Left ventricle myocardium inferior (tissue), 1 donor: ENCODE data around the gene SLC4A11. TPM values are rescaled to one million over a fixed set of nuclear protein-coding genes. Genes with fewer than 3 reads are reported as not detected.

ENCODE experiments used
- DNase-seq: peaks from one replicate; pipeline ENCODE4 v3.0.0-alpha.2; 2020
- H3K27ac ChIP-seq: fragments of 200-600 bp; replicated peaks from 2 replicates; pipeline ENCODE4 v1.8.0; 2021
- H3K27me3 ChIP-seq: fragments of 200-600 bp; 2 replicates; pipeline ENCODE4 v1.8.0; 2021; ENCODE audit warnings: low read depth
- H3K36me3 ChIP-seq: fragments of 200-600 bp; 2 replicates; pipeline ENCODE4 v1.8.0; 2021
- H3K4me1 ChIP-seq: fragments of 200-600 bp; 2 replicates; pipeline ENCODE4 v1.8.0; 2021
- H3K4me3 ChIP-seq: fragments of 200-600 bp; 2 replicates; pipeline ENCODE4 v1.8.0; 2021; ENCODE audit warnings: mild to moderate bottlenecking, moderate library complexity
- H3K9me3 ChIP-seq: fragments of 200-600 bp; replicated peaks from 2 replicates; pipeline ENCODE4 v1.8.0; 2021
- CTCF ChIP-seq: fragments of 200-600 bp; IDR thresholded peaks from 2 replicates; pipeline ENCODE4 v1.8.0; 2021; ENCODE audit warnings: antibody characterized with exemption, mild to moderate bottlenecking, borderline replicate concordance
- intact Hi-C: fragments of 100-400 bp; cut with micrococcal nuclease; formaldehyde crosslinking; loops from one replicate; pipeline ENCODE4 v1.11.0; 2022
- total RNA-seq: library from RNA; stranded (reverse); fragmentation: NEBNext Ultra II Directional; extraction: Animal tissue kit (Norgen Biotek cat#: 25700); gene quantifications from one replicate; pipeline ENCODE4 v1.2.1, GENCODE V29; 2021
- donor health status: DM: no; HTN: yes; CAD: no; lungs with severe emphysema.

Gene SLC4A11
- total RNA-seq, 1 donor from 2014 or later = 0.11 TPM

GRCh38 chr20:3239867-3240775 lies 1.1 kb upstream of the SLC4A11 start:
- DNase-seq = no peak
- H3K9me3 ChIP-seq = no peaks in the 10 kb centered on the region
- H3K4me3 ChIP-seq = peak overlapping the region; percentile 80
- H3K4me1 ChIP-seq = peaks cover 27% of the 10 kb centered on the region
- no peak for TF ChIP-seq CTCF
- H3K27ac ChIP-seq = peak overlapping the region; percentile 50
- no peaks in the 10 kb centered on the region for H3K36me3 ChIP-seq
- intact Hi-C loops = no loop called here
- peaks cover 62% of the 10 kb centered on the region for H3K27me3 ChIP-seq

GRCh38 chr20:3238616-3239025 lies 369 bp downstream of the SLC4A11 start:
- intact Hi-C loops = no loop called here
- Histone ChIP-seq H3K9me3 (no peaks in the 10 kb centered on the region), H3K4me1 (peaks cover 27% of the 10 kb centered on the region), H3K27ac (no peak overlapping the region), H3K27me3 (peaks cover 67% of the 10 kb centered on the region), H3K4me3 (peak overlapping the region; percentile 80), H3K36me3 (no peaks in the 10 kb centered on the region)
- no peak for TF ChIP-seq CTCF
- DNase-seq = no peak

GRCh38 chr20:3237958-3238615 lies 903 bp downstream of the SLC4A11 start:
- Histone ChIP-seq H3K4me3 (peak overlapping the region; percentile 80), H3K4me1 (peaks cover 27% of the 10 kb centered on the region), H3K27ac (no peak overlapping the region), H3K9me3 (no peaks in the 10 kb centered on the region), H3K27me3 (peaks cover 67% of the 10 kb centered on the region), H3K36me3 (no peaks in the 10 kb centered on the region)
- intact Hi-C loops = no loop called here
- no peak for TF ChIP-seq CTCF
- DNase-seq = no peak

- H3K36me3 ChIP-seq = no peaks in the 10 kb centered on the region
- H3K27me3 ChIP-seq = peaks cover 67% of the 10 kb centered on the region
- TF ChIP-seq CTCF = no peak
- DNase-seq = no peak
- H3K27ac ChIP-seq = no peak overlapping the region
- H3K4me1 ChIP-seq = peaks cover 27% of the 10 kb centered on the region
- intact Hi-C loops = no loop called here
- no peaks in the 10 kb centered on the region for H3K9me3 ChIP-seq
- H3K4me3 ChIP-seq = peak overlapping the region; percentile 80
These were observed 1.7 kb downstream of the SLC4A11 start for GRCh38 chr20:3237011-3237957.

GRCh38 chr20:3235666-3236324 lies 3.2 kb downstream of the SLC4A11 start:
- H3K9me3 ChIP-seq = no peaks in the 10 kb centered on the region
- H3K4me3 ChIP-seq = no peak overlapping the region
- peaks cover 60% of the 10 kb centered on the region for H3K27me3 ChIP-seq
- TF ChIP-seq CTCF = no peak
- intact Hi-C loops = no loop called here
- no peak for DNase-seq
- no peaks in the 10 kb centered on the region for H3K36me3 ChIP-seq
- peaks cover 27% of the 10 kb centered on the region for H3K4me1 ChIP-seq
- no peak overlapping the region for H3K27ac ChIP-seq
